Esophagus muscularis mucosa (tissue), 4 donors: Measurements from ENCODE around the gene CHAF1A.

Experiments used
- EP300 ChIP-seq: sonication (generic); formaldehyde crosslinking; IDR thresholded peaks from one replicate; pipeline ENCODE4 v1.6.1; 2017; ENCODE audit warnings: antibody characterized with exemption
- POLR2AphosphoS5 ChIP-seq, 2 donors: sonication (generic); formaldehyde crosslinking; IDR thresholded peaks; one replicate each; pipeline ENCODE4 v1.6.1; 2017; ENCODE audit warnings: antibody characterized with exemption in 2 of 2
- TF ChIP-seq, protein P1 (sequence below), 3 experiments: fragments of 200-600 bp in 2 of 3; fragments of 450-650 bp in 1 of 3; sonication (generic) in 2 of 3; IDR thresholded peaks; one replicate each; pipeline ENCODE4 v1.5.1; 2017 to 2019; ENCODE audit warnings: antibody characterized with exemption in 3 of 3, mild to moderate bottlenecking in 2 of 3, moderate library complexity in 1 of 3

DNA sequence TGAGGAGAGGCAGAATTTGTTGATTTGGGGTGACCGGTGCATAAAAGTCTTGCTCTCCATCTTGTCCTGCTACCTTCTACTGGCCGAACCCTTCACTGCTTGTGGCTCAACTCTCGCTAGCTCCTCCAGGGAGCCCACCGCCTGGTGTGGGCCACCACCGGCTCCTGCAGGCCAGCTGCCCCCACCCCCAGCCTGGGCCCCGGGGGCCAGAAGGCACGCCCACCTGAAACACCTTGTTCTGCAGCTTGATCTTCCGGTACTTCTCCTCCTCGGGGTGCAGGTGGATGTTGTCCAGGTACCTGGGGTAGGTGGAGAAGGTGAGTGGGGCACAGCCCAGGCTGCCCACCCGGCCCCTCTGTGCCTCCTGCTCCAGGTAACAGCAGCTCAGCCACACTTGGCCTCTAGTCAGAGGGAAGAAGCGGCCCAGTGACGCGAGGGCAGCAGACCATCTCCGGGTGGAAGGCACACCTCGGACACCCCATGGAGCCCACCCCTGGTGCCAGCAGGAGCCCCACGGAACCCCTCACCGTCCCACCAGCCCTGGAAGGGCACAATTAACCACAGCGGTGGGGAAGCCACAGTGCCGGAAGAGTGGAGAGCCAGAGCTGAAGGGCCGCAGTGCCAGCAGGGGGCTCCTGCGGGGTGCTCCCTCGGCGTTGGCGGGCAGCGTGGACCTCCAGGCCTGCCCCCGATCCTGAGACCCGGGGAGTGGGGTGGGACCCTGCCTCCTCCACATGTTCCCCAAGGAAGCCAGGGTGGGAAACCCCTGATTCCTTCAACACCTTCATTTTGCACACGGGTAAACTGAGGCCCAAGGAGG, 45.1 kb downstream of the CHAF1A start:
- TF ChIP-seq, protein P1, sequence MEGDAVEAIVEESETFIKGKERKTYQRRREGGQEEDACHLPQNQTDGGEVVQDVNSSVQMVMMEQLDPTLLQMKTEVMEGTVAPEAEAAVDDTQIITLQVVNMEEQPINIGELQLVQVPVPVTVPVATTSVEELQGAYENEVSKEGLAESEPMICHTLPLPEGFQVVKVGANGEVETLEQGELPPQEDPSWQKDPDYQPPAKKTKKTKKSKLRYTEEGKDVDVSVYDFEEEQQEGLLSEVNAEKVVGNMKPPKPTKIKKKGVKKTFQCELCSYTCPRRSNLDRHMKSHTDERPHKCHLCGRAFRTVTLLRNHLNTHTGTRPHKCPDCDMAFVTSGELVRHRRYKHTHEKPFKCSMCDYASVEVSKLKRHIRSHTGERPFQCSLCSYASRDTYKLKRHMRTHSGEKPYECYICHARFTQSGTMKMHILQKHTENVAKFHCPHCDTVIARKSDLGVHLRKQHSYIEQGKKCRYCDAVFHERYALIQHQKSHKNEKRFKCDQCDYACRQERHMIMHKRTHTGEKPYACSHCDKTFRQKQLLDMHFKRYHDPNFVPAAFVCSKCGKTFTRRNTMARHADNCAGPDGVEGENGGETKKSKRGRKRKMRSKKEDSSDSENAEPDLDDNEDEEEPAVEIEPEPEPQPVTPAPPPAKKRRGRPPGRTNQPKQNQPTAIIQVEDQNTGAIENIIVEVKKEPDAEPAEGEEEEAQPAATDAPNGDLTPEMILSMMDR (IDR thresholded peaks at IDR 0.05) = no peak
- TF ChIP-seq EP300 = no peak
- TF ChIP-seq POLR2AphosphoS5 (IDR thresholded peaks at IDR 0.05) = no peak
